Choroid plexus epithelial cell (primary cell): Measurements from ENCODE around the gene TUBGCP2.
"Not testable (repeated sequence)": the region's sequence is repeated elsewhere in the genome, so short reads cannot be mapped to it uniquely, and the experiment has no call there.

Source experiments
- DNase-seq: peaks from one replicate; pipeline ENCODE4 v3.0.0-alpha.2; 2010; ENCODE audit warnings: low read depth
- H3K4me3 ChIP-seq: 2 replicates; pipeline ENCODE4 v1.5.1; 2011; ENCODE audit warnings: low read depth, mild to moderate bottlenecking, control low read depth, low read length, moderate library complexity
- TF ChIP-seq, protein P1 (sequence below): conservative IDR thresholded peaks from 2 replicates; pipeline ENCODE4 v1.5.1; 2011; ENCODE audit warnings: low read depth, mild to moderate bottlenecking, control low read depth, inconsistent platforms, low read length, moderate library complexity

Gene TUBGCP2

DNA sequence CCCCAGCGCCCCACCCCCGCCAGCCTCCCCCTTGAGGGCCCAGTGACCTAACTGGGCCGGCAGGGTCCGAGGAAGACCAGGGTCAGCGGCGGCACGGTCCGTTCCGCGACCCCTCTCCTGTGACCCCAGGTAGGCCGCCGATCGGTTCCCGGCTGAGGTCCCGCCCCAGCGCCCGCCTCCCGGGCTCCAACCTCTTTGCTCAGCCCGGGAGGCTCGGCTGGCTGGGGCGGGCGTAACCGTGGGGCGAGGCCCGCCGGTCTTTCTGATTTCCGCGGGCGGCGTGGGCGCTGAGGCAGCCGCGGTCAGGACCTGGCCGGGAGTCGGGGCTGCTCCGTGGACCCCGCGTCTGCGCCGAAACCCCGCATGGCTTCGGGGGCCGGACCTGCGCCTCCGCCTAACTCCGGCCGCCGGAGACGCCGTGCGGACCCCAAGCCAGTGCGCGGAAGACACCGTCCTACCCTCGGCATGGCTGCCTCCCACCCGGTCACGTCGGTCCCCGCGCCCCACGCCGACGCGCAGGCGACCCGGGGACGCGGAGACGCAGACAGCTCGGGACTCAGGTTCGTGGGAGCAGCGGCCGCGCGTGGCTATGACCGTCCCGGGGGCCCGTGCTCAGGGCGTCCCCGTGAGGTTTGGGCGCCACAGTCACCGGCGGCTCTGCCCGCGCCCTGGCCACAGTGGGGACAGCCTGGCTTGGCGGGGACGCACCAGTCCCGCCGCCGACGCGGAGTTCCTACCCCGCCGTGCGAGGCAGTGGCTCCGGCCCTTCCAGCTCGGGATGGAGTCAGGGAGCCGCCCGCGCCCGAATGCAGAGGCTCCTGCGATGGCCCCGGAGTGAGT lies 72.1 kb downstream of the TUBGCP2 start:
- no peak overlapping the region for H3K4me3 ChIP-seq
- no peak for DNase-seq
- TF ChIP-seq, protein P1, sequence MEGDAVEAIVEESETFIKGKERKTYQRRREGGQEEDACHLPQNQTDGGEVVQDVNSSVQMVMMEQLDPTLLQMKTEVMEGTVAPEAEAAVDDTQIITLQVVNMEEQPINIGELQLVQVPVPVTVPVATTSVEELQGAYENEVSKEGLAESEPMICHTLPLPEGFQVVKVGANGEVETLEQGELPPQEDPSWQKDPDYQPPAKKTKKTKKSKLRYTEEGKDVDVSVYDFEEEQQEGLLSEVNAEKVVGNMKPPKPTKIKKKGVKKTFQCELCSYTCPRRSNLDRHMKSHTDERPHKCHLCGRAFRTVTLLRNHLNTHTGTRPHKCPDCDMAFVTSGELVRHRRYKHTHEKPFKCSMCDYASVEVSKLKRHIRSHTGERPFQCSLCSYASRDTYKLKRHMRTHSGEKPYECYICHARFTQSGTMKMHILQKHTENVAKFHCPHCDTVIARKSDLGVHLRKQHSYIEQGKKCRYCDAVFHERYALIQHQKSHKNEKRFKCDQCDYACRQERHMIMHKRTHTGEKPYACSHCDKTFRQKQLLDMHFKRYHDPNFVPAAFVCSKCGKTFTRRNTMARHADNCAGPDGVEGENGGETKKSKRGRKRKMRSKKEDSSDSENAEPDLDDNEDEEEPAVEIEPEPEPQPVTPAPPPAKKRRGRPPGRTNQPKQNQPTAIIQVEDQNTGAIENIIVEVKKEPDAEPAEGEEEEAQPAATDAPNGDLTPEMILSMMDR, result no peak

DNA sequence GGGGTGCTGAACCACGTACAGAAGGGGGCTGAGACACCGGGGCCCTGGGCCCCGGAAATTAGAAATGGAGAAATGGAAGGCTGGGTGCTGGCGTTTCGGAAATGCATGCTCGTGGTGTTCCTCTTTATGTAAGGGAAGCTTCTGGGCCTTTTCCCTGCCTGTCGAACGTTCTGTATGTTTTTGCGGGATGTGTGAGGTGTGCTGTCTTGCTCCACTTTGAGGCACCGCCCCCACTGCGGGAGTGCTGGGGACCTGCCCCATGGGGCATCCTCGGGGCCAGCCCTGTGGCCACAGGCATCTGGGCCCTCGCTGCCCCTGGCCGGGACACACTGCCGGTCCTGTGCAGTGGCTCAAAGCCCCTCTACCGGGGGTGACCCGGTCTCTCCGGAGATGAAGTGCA lies 72.7 kb downstream of the TUBGCP2 start:
- H3K4me3 ChIP-seq, result no peak overlapping the region
- TF ChIP-seq, protein P1, result no peak
- no peak for DNase-seq

DNA sequence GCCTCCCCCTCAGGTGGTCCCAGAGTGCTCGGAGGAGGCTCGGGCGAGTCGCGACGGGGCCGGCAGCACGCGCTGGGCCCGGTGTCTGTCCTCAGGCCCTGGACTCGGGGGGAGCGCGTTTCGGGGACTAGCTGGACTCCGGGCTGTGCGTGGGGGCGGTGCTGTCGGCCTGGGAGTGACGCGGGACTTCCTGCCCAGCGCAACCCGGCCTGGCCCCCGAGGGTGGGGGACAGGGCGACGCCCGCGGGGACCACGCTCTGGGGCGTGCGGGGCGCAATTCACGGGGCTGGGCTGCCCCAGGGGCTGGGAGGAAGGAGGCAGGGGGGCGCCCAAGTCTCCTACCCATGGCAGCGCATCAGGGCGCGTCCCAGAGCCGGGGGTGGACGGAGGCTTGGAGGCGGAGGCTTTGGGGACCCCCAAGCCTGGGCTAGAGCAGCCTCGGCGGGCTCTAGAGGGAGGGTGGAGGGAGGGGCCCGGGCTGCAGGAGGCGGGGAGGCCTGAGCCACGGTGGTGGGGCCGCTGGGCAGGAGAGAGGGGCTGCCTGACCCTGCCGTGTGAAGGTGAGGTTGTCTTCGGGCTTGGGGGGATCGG lies 73.3 kb downstream of the TUBGCP2 start:
- no peak overlapping the region for H3K4me3 ChIP-seq
- DNase-seq, result no peak
- TF ChIP-seq, protein P1, result no peak

DNA sequence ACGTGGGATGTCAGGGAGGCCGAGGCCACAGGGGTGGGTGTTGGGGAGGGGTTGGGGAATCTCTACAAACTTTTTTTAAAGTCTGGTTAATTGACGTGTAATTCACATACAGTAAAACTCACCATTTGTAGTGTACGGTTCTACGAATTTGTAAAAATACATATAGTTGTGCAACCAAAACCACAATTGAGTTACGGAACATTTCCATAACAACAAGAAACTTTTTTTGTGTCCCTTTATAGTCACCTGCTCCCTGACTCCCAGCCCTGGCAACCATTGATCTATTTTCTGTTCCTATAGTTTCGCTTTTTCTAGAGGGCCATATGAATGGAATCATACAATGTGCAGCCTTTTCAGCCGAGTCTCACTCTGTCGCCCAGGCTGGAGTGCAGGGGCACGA lies 73.9 kb downstream of the TUBGCP2 start:
- not testable (repeated sequence) for H3K4me3 ChIP-seq, DNase-seq

DNA sequence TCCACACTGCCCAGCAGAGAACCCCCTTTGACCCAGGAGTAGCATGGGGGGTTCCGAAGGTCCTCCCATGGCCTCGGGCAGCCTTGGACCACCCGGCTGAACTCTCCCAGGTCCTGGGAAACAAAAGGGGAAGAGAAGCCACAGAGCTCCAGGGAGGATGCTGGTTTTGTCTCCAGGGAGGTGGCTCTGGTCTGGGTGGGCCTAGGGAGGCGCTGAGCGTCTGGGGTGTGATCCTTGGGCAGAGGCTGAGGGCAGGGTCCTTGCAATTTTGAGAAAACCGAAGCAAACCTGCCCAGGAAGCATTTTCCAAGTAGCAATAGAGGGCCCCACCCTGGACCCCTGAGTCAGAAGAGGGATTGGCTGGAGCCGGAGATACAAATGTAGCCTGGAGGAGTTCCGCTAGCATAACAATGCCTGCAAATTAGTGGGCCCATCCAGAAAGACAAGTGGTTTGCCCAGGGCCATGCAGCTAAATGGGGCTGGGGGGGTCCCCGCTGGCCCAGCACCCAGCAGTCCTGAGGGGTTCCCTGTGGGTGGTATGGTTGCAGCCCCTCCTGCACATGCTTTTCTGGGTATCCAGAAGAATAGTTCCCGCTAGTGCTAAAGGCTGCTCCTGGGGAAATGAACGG lies 76.6 kb downstream of the TUBGCP2 start:
- TF ChIP-seq, protein P1, result no peak

DNA sequence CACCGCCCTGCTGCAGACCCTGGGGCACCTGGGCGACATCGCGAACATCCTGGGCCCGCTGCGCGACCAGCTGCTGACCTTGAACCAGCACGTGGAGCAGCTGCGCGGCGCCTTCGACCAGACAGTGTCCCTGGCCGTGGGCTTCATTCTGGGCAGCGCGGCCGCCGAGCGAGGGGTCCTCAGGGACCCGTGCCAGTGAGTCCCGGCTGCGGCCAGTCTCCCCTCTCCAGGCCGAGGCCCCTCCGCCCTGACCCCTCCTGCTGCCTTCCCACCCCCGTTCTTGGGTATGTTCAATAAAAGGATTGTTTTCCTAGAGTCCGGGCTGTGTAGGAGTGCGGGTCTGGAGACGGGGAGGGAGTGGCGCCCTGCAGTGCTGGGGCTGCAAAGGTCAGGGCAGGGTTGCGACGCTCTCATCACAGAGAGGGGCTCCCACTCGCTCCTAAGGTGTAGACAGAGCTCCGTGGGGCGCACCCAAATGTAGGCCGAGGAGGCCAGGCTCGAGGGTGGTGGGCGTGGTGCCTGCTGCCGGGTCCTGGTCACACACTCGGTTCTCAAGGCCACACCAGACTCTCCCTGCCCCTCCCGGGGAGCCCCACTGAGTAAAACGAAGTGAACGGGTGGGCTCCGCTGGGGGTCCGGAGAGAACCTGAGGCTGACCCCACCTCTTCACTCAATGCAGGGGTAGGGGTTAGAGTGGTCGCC lies 77.3 kb downstream of the TUBGCP2 start:
- TF ChIP-seq, protein P1, result no peak
- no peak for DNase-seq
- H3K4me3 ChIP-seq, result no peak overlapping the region

More for the DNA sequence above, 76.6 kb downstream of the TUBGCP2 start:
- DNase-seq, result no peak
- H3K4me3 ChIP-seq, result no peak overlapping the region
